Type B pancreatic cell (in vitro differentiated cells): ENCODE data around the gene CDC42EP4. TPM values are rescaled to one million over a fixed set of nuclear protein-coding genes. Genes with fewer than 3 reads are reported as not detected.

Experiments
- DNase-seq: peaks from one replicate; pipeline ENCODE4 v3.0.0; 2021; ENCODE audit warnings: mixed read lengths; ENCODE audit not compliant: unreplicated experiment; ENCODE audit errors: extremely low spot score
- H3K27ac Mint-ChIP-seq: 2 replicates; pipeline ENCODE4 v1.8.0; 2021; ENCODE audit warnings: mild to moderate bottlenecking, mixed read lengths
- H3K27me3 Mint-ChIP-seq: 2 replicates; pipeline ENCODE4 v1.8.0; 2021; ENCODE audit warnings: mixed read lengths
- H3K36me3 Mint-ChIP-seq: 2 replicates; pipeline ENCODE4 v1.8.0; 2021; ENCODE audit warnings: mixed read lengths
- H3K4me1 Mint-ChIP-seq: one replicate; pipeline ENCODE4 v1.8.0; 2021; ENCODE audit warnings: mixed read lengths; ENCODE audit not compliant: unreplicated experiment
- H3K4me3 Mint-ChIP-seq: 2 replicates; pipeline ENCODE4 v1.8.0; 2021; ENCODE audit warnings: mild to moderate bottlenecking, mixed read lengths
- H3K9me3 Mint-ChIP-seq: 2 replicates; pipeline ENCODE4 v1.8.0; 2021; ENCODE audit warnings: mixed read lengths
- total RNA-seq: library from RNA; stranded (reverse); gene quantifications from 2 replicates; pipeline ENCODE4 v1.2.1, GENCODE V29; 2021; ENCODE audit warnings: low replicate concordance
- TF ChIP-seq, protein P1 (sequence below): fragments of 200-600 bp; sonication (generic); conservative IDR thresholded peaks from 2 replicates; pipeline ENCODE4 v1.5.0; 2021; ENCODE audit warnings: antibody characterized with exemption, mild to moderate bottlenecking

The CDC42EP4 gene
- total RNA-seq, 1 donor from 2014 or later = 78.8 TPM

DNA sequence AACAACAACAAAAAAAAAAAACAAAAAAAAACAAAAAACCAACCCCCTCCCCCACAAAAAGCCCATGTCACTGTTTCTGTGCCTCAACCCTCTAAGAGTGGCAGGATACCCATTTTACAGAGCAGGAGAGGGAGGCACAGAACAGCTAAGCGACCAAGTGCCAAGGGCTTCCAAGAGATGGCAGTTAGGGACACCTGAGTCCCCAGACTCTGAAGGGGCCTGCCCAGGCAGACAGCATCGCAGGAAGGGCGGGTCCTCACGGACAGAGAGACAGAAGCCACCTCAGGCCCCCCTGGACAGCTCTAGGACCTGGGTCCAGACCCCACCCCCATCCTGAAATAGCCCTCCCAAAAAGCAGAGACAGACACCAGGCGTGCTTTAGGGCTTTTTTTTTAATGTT is 28.6 kb downstream of the CDC42EP4 start:
- no peaks in the 10 kb centered on the region for H3K27me3 Mint-ChIP-seq
- H3K4me3 Mint-ChIP-seq = peak overlapping the region; percentile 65
- no peak for DNase-seq
- peak overlapping the region; percentile 70 for H3K27ac Mint-ChIP-seq
- H3K9me3 Mint-ChIP-seq = no peaks in the 10 kb centered on the region
- H3K4me1 Mint-ChIP-seq = peaks cover 43% of the 10 kb centered on the region
- TF ChIP-seq, protein P1, sequence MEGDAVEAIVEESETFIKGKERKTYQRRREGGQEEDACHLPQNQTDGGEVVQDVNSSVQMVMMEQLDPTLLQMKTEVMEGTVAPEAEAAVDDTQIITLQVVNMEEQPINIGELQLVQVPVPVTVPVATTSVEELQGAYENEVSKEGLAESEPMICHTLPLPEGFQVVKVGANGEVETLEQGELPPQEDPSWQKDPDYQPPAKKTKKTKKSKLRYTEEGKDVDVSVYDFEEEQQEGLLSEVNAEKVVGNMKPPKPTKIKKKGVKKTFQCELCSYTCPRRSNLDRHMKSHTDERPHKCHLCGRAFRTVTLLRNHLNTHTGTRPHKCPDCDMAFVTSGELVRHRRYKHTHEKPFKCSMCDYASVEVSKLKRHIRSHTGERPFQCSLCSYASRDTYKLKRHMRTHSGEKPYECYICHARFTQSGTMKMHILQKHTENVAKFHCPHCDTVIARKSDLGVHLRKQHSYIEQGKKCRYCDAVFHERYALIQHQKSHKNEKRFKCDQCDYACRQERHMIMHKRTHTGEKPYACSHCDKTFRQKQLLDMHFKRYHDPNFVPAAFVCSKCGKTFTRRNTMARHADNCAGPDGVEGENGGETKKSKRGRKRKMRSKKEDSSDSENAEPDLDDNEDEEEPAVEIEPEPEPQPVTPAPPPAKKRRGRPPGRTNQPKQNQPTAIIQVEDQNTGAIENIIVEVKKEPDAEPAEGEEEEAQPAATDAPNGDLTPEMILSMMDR = no peak
- peaks cover 14% of the 10 kb centered on the region for H3K36me3 Mint-ChIP-seq

DNA sequence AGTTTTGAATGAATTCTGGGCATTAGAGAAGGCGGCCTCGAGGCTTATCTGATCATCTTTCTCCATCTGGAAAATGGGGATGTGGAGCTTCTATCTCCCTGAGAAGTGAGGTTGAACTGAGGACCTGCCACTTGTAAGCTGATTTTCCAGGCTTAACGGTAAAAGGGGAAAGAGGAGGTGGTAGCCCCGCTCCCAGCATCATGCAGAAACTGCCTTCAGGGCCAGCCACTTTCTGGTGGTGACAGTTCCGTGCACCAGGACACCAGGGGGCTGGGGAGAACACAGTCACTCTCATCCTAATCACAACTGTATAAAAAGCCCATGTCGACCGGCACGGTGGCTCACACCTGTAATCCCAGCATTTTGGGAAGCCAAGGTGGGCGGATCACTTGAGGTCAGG is 29.2 kb downstream of the CDC42EP4 start:
- Mint-ChIP-seq H3K4me3 (no peak overlapping the region), H3K27ac (no peak overlapping the region), H3K27me3 (no peaks in the 10 kb centered on the region), H3K9me3 (no peaks in the 10 kb centered on the region), H3K4me1 (peaks cover 43% of the 10 kb centered on the region), H3K36me3 (peaks cover 14% of the 10 kb centered on the region)
- no peak for DNase-seq
- TF ChIP-seq, protein P1 = no peak

DNA sequence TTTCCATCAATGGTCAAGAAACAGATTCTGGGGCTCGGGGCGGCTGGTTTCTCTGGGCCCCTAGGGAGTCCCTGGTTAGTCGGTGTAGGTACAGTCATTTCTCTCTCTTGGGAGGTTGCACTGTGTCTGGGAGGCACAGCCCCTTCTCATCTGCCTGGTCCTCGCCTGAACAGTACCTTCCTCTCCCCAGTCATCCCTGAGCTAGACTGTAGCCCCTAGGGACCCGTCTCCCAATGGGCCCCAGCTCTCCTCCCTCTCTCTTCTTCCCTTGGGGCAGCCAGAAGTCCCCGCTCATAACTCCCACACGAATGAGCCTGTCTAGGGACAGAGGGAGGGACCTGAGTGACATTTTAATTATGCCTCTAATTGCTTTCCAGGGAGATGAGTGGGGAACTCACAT is 29.9 kb downstream of the CDC42EP4 start:
- H3K27me3 Mint-ChIP-seq = no peaks in the 10 kb centered on the region
- TF ChIP-seq, protein P1 = no peak
- H3K4me3 Mint-ChIP-seq = no peak overlapping the region
- H3K27ac Mint-ChIP-seq = no peak overlapping the region
- H3K36me3 Mint-ChIP-seq = peaks cover 14% of the 10 kb centered on the region
- peaks cover 36% of the 10 kb centered on the region for H3K4me1 Mint-ChIP-seq
- DNase-seq = no peak
- H3K9me3 Mint-ChIP-seq = no peaks in the 10 kb centered on the region

DNA sequence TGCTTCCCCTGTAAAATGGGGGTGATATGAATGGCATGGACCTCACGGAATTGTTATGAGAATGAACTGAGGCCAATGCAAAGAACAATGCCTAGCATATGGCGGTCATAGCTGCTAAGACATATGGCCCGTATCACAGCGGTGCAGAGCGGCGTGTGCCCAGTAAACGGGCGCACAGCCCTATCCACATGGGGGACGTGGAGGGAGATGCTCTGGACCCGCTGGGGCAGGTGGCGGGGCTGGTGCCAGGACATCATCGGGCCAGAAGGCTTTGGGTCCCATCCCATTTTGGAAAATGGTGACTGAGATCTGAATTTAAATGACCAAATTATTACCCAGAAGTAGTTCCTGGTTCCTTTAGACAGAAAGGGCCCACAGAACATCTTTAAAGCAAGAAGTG is 31.6 kb downstream of the CDC42EP4 start:
- Mint-ChIP-seq H3K4me3 (no peak overlapping the region), H3K27ac (no peak overlapping the region), H3K27me3 (no peaks in the 10 kb centered on the region), H3K36me3 (peaks cover 5% of the 10 kb centered on the region), H3K4me1 (peaks cover 30% of the 10 kb centered on the region), H3K9me3 (no peaks in the 10 kb centered on the region)
- DNase-seq = no peak
- TF ChIP-seq, protein P1 = no peak

DNA sequence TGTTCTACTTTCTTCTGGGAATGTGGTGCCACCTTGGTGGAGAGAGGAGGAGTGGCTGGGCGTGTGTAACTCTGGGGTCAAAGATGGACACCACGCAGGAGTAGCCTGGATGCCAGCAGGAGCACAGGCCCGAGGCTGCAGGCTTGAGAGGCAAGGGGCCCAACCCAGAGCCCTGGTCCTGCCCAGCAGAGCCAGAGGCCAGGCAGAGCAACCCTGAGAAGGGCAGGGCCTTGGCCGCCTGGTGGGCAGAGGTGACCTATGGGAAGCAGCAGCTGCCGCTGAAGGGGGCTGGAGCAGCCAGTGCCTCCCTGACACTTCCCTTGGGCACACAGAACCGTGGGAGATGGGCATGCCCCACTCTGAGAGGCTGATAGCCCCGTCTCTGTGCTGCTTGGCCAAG is 32.1 kb downstream of the CDC42EP4 start:
- Mint-ChIP-seq H3K9me3 (no peaks in the 10 kb centered on the region), H3K27ac (no peak overlapping the region), H3K27me3 (no peaks in the 10 kb centered on the region), H3K36me3 (peaks cover 5% of the 10 kb centered on the region), H3K4me1 (peaks cover 30% of the 10 kb centered on the region), H3K4me3 (no peak overlapping the region)
- no peak for DNase-seq
- TF ChIP-seq, protein P1 = no peak
